Measurements from ENCODE around the gene ATP10A. TPM values are rescaled to one million over a fixed set of nuclear protein-coding genes. Genes with fewer than 3 reads are reported as not detected.

The ATP10A gene
- total and polyA plus RNA-seq, 8 donors, result 0.04 to 1.2 (median 0.41) TPM

DNA sequence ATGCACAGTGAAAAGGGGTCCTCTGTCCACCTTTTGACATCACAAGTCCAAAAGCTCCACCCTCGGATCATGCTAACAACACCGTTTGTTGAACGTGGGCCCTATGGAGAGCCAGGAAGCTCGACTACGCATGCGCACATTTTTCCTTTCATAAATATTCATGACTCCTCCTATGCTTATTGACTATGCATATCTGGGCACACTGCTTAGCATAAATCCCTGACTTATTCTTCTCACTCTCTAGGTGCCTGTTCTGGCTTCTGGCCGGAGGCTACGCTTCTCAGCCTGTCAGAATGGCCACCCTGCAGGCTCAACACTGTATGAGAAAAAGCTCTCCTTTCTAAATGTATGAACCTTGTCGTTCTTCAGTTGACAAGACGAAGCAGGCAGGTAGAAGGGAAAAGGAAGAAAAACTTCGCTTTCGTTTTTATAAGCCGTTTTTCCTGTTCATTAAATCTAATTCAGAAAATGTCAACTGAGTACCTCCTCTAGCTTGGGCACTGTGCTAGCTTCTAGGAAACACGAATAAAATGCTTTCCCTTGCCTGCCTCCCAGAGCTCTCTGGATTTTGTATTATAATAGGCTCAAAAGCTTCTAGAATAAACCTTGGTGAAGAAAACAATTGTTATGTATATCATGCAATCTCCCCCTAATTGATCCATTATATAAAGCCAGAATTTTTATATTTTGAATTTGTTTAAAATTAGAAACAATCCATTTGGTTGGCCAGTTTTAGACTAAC, 207.7 kb downstream of the ATP10A start:
- no peak for ATAC-seq

GRCh38 chr15:25653371-25653770, 209.8 kb downstream of the ATP10A start:
- ATAC-seq, result no peak
- WGBS, 2 donors, result 65 to 83% methylated on average over 2 of the region's 2 CpGs

More for the DNA sequence above, 207.7 kb downstream of the ATP10A start:
- DNase-seq (no peak), FAIRE-seq (no peak)
- WGBS, 2 donors, result 66 to 73% methylated on average over 14 of the region's 14 CpGs
- H3K27me3 ChIP-seq, result no peaks in the 10 kb centered on the region
- no peaks in the 10 kb centered on the region for H3K9me3 ChIP-seq
- H3K4me3 ChIP-seq, result no peak overlapping the region
- H3K27ac ChIP-seq, result no peak overlapping the region
- no peak for TF ChIP-seq CTCF (IDR thresholded peaks at IDR 0.05)
- no peaks in the 10 kb centered on the region for H3K36me3 ChIP-seq
- intact Hi-C loops (cut with DNase I), result no loop called here
- H3K4me1 ChIP-seq, result no peaks in the 10 kb centered on the region

GRCh38 chr15:25652704-25653103, 210.4 kb downstream of the ATP10A start:
- no peaks in the 10 kb centered on the region for H3K9me3 ChIP-seq
- H3K27ac ChIP-seq, result no peak overlapping the region
- intact Hi-C loops (cut with DNase I), result no loop called here
- WGBS, 2 donors, result 35 to 37% methylated on average over 1 of the region's 1 CpG
- DNase-seq, result no peak
- H3K27me3 ChIP-seq, result no peaks in the 10 kb centered on the region
- no peak for TF ChIP-seq CTCF (IDR thresholded peaks at IDR 0.05)
- no peak overlapping the region for H3K4me3 ChIP-seq
- no peaks in the 10 kb centered on the region for H3K36me3 ChIP-seq
- no peak for FAIRE-seq
- no peaks in the 10 kb centered on the region for H3K4me1 ChIP-seq
- ATAC-seq, result no peak

More at GRCh38 chr15:25653371-25653770, 209.8 kb downstream of the ATP10A start:
- no peak overlapping the region for H3K4me3 ChIP-seq
- H3K27ac ChIP-seq, result no peak overlapping the region
- no peak for TF ChIP-seq CTCF (IDR thresholded peaks at IDR 0.05)
- intact Hi-C loops (cut with DNase I), result no loop called here
- no peaks in the 10 kb centered on the region for H3K36me3 ChIP-seq
- no peaks in the 10 kb centered on the region for H3K9me3 ChIP-seq
- FAIRE-seq (no peak), DNase-seq (no peak)
- no peaks in the 10 kb centered on the region for H3K4me1 ChIP-seq
- H3K27me3 ChIP-seq, result no peaks in the 10 kb centered on the region

- no peak for FAIRE-seq
- WGBS, 2 donors, result 26 to 29% methylated on average over 2 of the region's 2 CpGs
These were observed 213.7 kb downstream of the ATP10A start for GRCh38 chr15:25649390-25649789.

More at GRCh38 chr15:25649390-25649789, 213.7 kb downstream of the ATP10A start:
- Histone ChIP-seq H3K27ac (no peak overlapping the region), H3K4me3 (no peak overlapping the region), H3K27me3 (no peaks in the 10 kb centered on the region), H3K4me1 (no peaks in the 10 kb centered on the region), H3K36me3 (no peaks in the 10 kb centered on the region), H3K9me3 (no peaks in the 10 kb centered on the region)
- no peak for TF ChIP-seq CTCF (IDR thresholded peaks at IDR 0.05)
- no peak for ATAC-seq
- intact Hi-C loops (cut with DNase I), result loop anchor here in 1 of 3 donors (10.0 kb wide), 1 partner anchor 55 kb away; no protein-coding TSS in a partner anchor
- no peak for DNase-seq
